Stimulated activated CD4-positive, alpha-beta T cell treated with anti-CD3 and anti-CD28 coated beads, Interleukin-15, amount 100 ng/mL, for 1 hour (primary cell): ENCODE measurements around the gene ADGRE3.

Source experiments
- DNase-seq, 2 donors: peaks; one replicate each; pipeline ENCODE4 v3.0.0-alpha.2; 2020; ENCODE audit warnings: low read depth in 1 of 2, low spot score in 1 of 2

The ADGRE3 gene

GRCh38 chr19:14674764-14675163 is at the start of gene ADGRE3:
TSS of gene ADGRE3 (minus strand) at chr19:14674844. CDS start at chr19:14674770, 74 bp downstream.
- DNase-seq = no peak

GRCh38 chr19:14722127-14722526 is 47.5 kb upstream of the ADGRE3 start:
- no peak for DNase-seq

- no peak for DNase-seq
These were observed 44.5 kb upstream of the ADGRE3 start for GRCh38 chr19:14719162-14719561.

- no peak for DNase-seq
These were observed 44.0 kb upstream of the ADGRE3 start for GRCh38 chr19:14718522-14719116.

- no peak for DNase-seq
These were observed 41.2 kb upstream of the ADGRE3 start for GRCh38 chr19:14715841-14716240.

GRCh38 chr19:14704450-14704849 is 29.8 kb upstream of the ADGRE3 start:
- DNase-seq = no peak

- DNase-seq = no peak
These were observed 29.2 kb upstream of the ADGRE3 start for GRCh38 chr19:14703833-14704232.

- no peak for DNase-seq
These were observed 26.2 kb upstream of the ADGRE3 start for GRCh38 chr19:14700711-14701375.

- DNase-seq = no peak
These were observed 25.0 kb upstream of the ADGRE3 start for GRCh38 chr19:14699641-14700040.

- DNase-seq = no peak
These were observed 20.8 kb upstream of the ADGRE3 start for GRCh38 chr19:14695471-14695870.

GRCh38 chr19:14694641-14695266 is 20.1 kb upstream of the ADGRE3 start:
- DNase-seq = no peak

GRCh38 chr19:14689598-14690503 is 15.2 kb upstream of the ADGRE3 start, which contains the start of gene ZNF333:
TSS of gene ZNF333 (plus strand) at chr19:14690048. CDS start at chr19:14693492, 3,444 bp downstream.
- peak; percentile 96 to 99 for DNase-seq

- DNase-seq = no peak
These were observed 11.8 kb upstream of the ADGRE3 start for GRCh38 chr19:14686411-14686810.

- no peak for DNase-seq
These were observed 8.8 kb upstream of the ADGRE3 start for GRCh38 chr19:14683439-14683838.

GRCh38 chr19:14682084-14682483 is 7.4 kb upstream of the ADGRE3 start:
- no peak for DNase-seq

GRCh38 chr19:14678199-14678598 is 3.6 kb upstream of the ADGRE3 start:
- DNase-seq = no peak

GRCh38 chr19:14677464-14677863 is 2.8 kb upstream of the ADGRE3 start:
- no peak for DNase-seq

GRCh38 chr19:14676762-14677161 is 2.1 kb upstream of the ADGRE3 start:
- no peak for DNase-seq

GRCh38 chr19:14673088-14673487 is 1.6 kb downstream of the ADGRE3 start:
- no peak for DNase-seq

- no peak for DNase-seq
These were observed 2.3 kb downstream of the ADGRE3 start for GRCh38 chr19:14672188-14672872.

- no peak for DNase-seq
These were observed 4.2 kb downstream of the ADGRE3 start for GRCh38 chr19:14670408-14670807.
